ENCODE results near the gene COPRS.

COPRS gene

DNA sequence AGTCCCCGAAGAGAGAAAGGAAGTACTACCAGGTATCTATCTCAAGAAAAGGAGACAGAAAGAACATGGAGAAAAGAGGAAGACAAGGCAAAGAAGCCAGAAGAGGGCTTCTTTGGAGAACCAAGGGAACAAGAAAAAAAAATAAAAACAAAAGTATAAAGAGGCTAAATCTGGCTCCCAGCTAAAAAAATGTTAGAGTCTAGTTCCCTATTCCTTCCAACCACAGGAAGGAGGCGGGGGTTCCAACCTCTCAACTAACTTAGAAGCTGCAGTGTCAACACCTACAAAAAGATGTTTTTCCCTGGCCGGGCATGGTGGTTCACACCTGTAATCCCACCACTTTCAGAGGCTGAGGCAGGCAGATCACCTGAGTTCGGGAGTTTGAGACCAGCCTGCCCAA lies 29.1 kb upstream of the COPRS start:
- no peak for DNase-seq (ENCODE audit: low read depth)
- no peak for TF ChIP-seq CTCF (IDR thresholded peaks at IDR 0.05; ENCODE audit: insufficient read depth, low read depth, low read length, missing control alignments)
- H3K4me3 ChIP-seq (ENCODE audit: low read length): no peak overlapping the region

DNA sequence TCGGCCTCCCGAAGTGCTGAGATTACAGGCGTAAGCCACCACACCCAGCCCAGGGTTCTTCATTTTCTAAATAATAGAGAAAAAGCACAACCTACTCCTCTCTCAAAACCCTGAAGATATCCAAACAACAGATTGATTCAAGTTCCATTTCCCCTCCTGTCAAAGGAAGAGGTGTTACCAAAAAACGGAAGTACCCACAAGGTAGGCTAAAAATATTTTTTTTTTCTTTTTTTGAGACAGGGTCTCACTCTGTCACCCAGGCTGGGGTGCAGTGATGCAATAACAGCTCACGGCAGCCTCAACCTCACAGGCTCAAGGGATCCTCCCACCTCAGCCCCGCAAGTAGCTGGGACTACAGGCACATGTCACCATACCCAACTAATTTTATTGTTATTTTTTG lies 23.5 kb upstream of the COPRS start:
- H3K4me3 ChIP-seq (ENCODE audit: low read length): no peak overlapping the region
- DNase-seq (ENCODE audit: low read depth): no peak
- no peak for TF ChIP-seq CTCF (IDR thresholded peaks at IDR 0.05; ENCODE audit: insufficient read depth, low read depth, low read length, missing control alignments)

GRCh38 chr17:31880311-31880710 lies 21.3 kb upstream of the COPRS start:
- DNase-seq (ENCODE audit: low read depth): no peak
- H3K4me3 ChIP-seq (ENCODE audit: low read length): no peak overlapping the region
- TF ChIP-seq CTCF (IDR thresholded peaks at IDR 0.05; ENCODE audit: insufficient read depth, low read depth, low read length, missing control alignments): no peak

DNA sequence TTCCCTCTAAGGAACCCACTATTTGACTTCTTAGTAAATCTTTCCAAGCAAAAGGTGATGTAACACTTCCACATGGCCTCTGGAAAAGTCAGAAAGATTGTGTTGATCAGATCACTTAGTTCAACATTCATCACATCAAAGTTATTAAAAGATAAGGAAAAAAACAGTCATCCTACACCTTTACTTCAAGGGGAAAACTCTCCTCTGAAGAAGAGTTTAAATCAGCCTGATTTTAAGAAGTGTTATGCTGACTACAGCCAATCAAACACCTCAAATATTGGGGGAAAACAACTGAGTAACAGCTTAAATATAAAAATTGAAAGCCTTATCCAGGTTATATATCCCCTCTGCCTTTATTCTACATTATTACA lies 19.6 kb upstream of the COPRS start:
- H3K4me3 ChIP-seq (ENCODE audit: low read length): no peak overlapping the region
- no peak for DNase-seq (ENCODE audit: low read depth)
- no peak for TF ChIP-seq CTCF (IDR thresholded peaks at IDR 0.05; ENCODE audit: insufficient read depth, low read depth, low read length, missing control alignments)

GRCh38 chr17:31877911-31878702 lies 19.1 kb upstream of the COPRS start:
- TF ChIP-seq CTCF (IDR thresholded peaks at IDR 0.05; ENCODE audit: insufficient read depth, low read depth, low read length, missing control alignments): no peak
- no peak overlapping the region for H3K4me3 ChIP-seq (ENCODE audit: low read length)
- no peak for DNase-seq (ENCODE audit: low read depth)

DNA sequence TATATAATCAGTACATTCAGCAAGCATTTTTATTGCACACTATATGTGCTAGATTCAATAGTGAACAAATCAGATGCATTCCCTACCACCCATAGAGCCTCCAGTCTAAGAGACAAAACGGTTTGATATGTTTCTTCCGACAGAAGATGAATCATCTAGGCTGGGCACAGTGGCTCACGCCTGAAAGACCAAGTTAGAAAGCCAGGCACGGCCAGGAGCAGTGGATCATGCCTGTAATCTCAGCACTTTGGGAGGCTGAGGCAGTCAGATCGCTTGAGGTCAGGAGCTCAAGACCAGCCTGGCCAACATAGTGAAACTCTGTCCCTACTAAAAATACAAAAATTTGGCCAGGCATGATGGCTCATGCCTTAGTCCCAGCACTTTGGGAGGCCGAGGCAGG lies 18.3 kb upstream of the COPRS start:
- H3K4me3 ChIP-seq (ENCODE audit: low read length): no peak overlapping the region
- DNase-seq (ENCODE audit: low read depth): no peak
- TF ChIP-seq CTCF (IDR thresholded peaks at IDR 0.05; ENCODE audit: insufficient read depth, low read depth, low read length, missing control alignments): no peak

DNA sequence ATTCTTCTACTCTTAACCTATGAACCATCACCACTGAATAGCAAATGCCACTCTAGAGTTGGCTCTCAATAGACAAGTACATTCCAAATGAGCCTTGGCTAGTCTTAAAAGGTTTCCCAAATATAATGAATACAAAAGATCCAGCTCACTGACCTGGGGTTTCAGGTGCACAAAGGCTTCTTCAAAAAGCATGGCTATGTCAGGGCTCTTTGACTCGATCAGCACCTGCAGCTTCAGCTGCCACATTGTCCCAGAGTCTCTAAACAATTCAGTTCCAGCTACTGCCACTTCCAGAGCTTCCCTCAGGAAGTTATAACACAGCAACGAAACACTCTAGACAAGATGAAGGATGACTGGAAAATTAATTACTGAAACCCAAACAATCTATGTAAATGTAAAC lies 16.0 kb upstream of the COPRS start:
- no peak for TF ChIP-seq CTCF (IDR thresholded peaks at IDR 0.05; ENCODE audit: insufficient read depth, low read depth, low read length, missing control alignments)
- DNase-seq (ENCODE audit: low read depth): no peak
- H3K4me3 ChIP-seq (ENCODE audit: low read length): no peak overlapping the region

Measured in epithelial cell of esophagus (primary cell).